IMR-90 (cell line): ENCODE data around the gene PLEKHO2. TPM values are rescaled to one million over a fixed set of nuclear protein-coding genes. Genes with fewer than 3 reads are reported as not detected.

Experiments
- ATAC-seq: fragments of 200-7000 bp; cut with Tn5 transposase; 2 replicates; pipeline ENCODE4 v1.9.1; 2020; ENCODE audit warnings: low read depth, mild to moderate bottlenecking, moderate library complexity
- BruUV-seq: library from RNA; stranded (reverse); fragments of 400-500 nt; replicated peaks from 2 replicates; lab custom pipeline; 2021; lab: Mats Ljungman, UMichigan
- CTCF ChIA-PET: fragments of 300-600 bp; formaldehyde crosslinking; extraction: SDS; loops from one replicate; lab custom pipeline; 2021; ENCODE audit warnings: antibody characterized with exemption; lab: Yijun Ruan, JAX
- POLR2A ChIA-PET: fragments of 300-600 bp; sonication (Branson Sonifier 250); formaldehyde crosslinking; loops from one replicate; lab custom pipeline; 2022; ENCODE audit warnings: antibody characterized with exemption; ENCODE audit not compliant: unreplicated experiment; lab: Charles Lee
- DNase-seq: peaks from one replicate; pipeline ENCODE4 v3.0.0; 2013
- H2AFZ ChIP-seq: replicated peaks from 2 replicates; pipeline ENCODE3; 2013; ENCODE audit warnings: low read length, mild to moderate bottlenecking; ENCODE audit not compliant: poor library complexity
- H2AK5ac ChIP-seq: 2 replicates; pipeline ENCODE4 v1.6.1; 2013; ENCODE audit warnings: low read depth, low read length, inconsistent platforms
- H2AK9ac ChIP-seq: replicated peaks from 2 replicates; pipeline ENCODE3; 2013; ENCODE audit warnings: mild to moderate bottlenecking, low read depth, low read length, moderate library complexity; ENCODE audit not compliant: poor library complexity
- H2BK120ac ChIP-seq: 2 replicates; pipeline ENCODE4 v1.6.1; 2013; ENCODE audit warnings: low read depth, low read length, inconsistent platforms
- H2BK15ac ChIP-seq: 3 replicates; pipeline ENCODE4 v1.6.1; 2013; ENCODE audit warnings: low read depth, low read length, inconsistent platforms
- H2BK20ac ChIP-seq: 2 replicates; pipeline ENCODE4 v1.6.1; 2013; ENCODE audit warnings: low read depth, mild to moderate bottlenecking, inconsistent platforms, low read length, moderate library complexity
- H2BK5ac ChIP-seq: 2 replicates; pipeline ENCODE4 v1.6.1; 2013; ENCODE audit warnings: mild to moderate bottlenecking, low read depth, low read length, inconsistent platforms; ENCODE audit not compliant: poor library complexity, severe bottlenecking
- H3K14ac ChIP-seq: replicated peaks from 2 replicates; pipeline ENCODE4 v1.6.1; 2013; ENCODE audit warnings: low read depth, low read length, inconsistent platforms
- H3K18ac ChIP-seq: 2 replicates; pipeline ENCODE4 v1.6.1; 2013; ENCODE audit warnings: low read depth, low read length, control low read depth
- H3K23ac ChIP-seq: 2 replicates; pipeline ENCODE4 v1.6.1; 2013; ENCODE audit warnings: low read depth, low read length, inconsistent platforms
- H3K27ac ChIP-seq: 2 replicates; pipeline ENCODE4 v1.5.1; 2013; ENCODE audit warnings: mild to moderate bottlenecking, control low read depth, low read length; ENCODE audit not compliant: insufficient read depth
- H3K27me3 ChIP-seq: 2 replicates; pipeline ENCODE4 v1.6.1; 2013; ENCODE audit warnings: low read length; ENCODE audit not compliant: control insufficient read depth, insufficient read depth
- H3K36me3 ChIP-seq: 2 replicates; pipeline ENCODE4 v1.6.1; 2013; ENCODE audit warnings: low read length, mixed read lengths; ENCODE audit not compliant: control insufficient read depth, insufficient read depth
- H3K4ac ChIP-seq: 2 replicates; pipeline ENCODE4 v1.6.1; 2013; ENCODE audit warnings: low read depth, low read length, inconsistent platforms
- H3K4me1 ChIP-seq: 2 replicates; pipeline ENCODE4 v1.6.1; 2013; ENCODE audit warnings: low read length, mixed read lengths; ENCODE audit not compliant: control insufficient read depth, insufficient read depth
- H3K4me2 ChIP-seq: 2 replicates; pipeline ENCODE4 v1.6.1; 2013; ENCODE audit warnings: low read depth, mild to moderate bottlenecking, control low read depth, low read length, moderate library complexity
- H3K4me3 ChIP-seq: 2 replicates; pipeline ENCODE4 v1.5.1; 2013; ENCODE audit warnings: low read depth, mild to moderate bottlenecking, control low read depth, low read length, moderate library complexity; ENCODE audit not compliant: insufficient read depth
- H3K56ac ChIP-seq: 2 replicates; pipeline ENCODE4 v1.6.1; 2013; ENCODE audit warnings: low read length, inconsistent platforms; ENCODE audit not compliant: insufficient read depth; ENCODE audit errors: extremely low read depth
- H3K79me1 ChIP-seq, 2 experiments: 2 replicates each; pipeline ENCODE4 v1.6.1; 2013; ENCODE audit warnings: low read length in 2 of 2, inconsistent platforms in 1 of 2, low read depth in 1 of 2
- H3K9ac ChIP-seq: 2 replicates; pipeline ENCODE4 v1.6.1; 2013; ENCODE audit warnings: low read depth, low read length, control low read depth
- H3K9me1 ChIP-seq: 2 replicates; pipeline ENCODE4 v1.6.1; 2013; ENCODE audit warnings: low read length, inconsistent platforms; ENCODE audit not compliant: insufficient read depth
- H3K9me3 ChIP-seq: 2 replicates; pipeline ENCODE4 v1.6.1; 2013; ENCODE audit warnings: low read length; ENCODE audit not compliant: control insufficient read depth, insufficient read depth
- H4K20me1 ChIP-seq: 2 replicates; pipeline ENCODE4 v1.6.1; 2013; ENCODE audit warnings: low read length, inconsistent platforms; ENCODE audit not compliant: insufficient read depth
- H4K5ac ChIP-seq: 2 replicates; pipeline ENCODE4 v1.6.1; 2013; ENCODE audit warnings: mild to moderate bottlenecking, low read depth, low read length, control low read depth
- H4K8ac ChIP-seq, 2 experiments: 2 replicates each; pipeline ENCODE4 v1.6.1; 2013; ENCODE audit warnings: low read depth in 2 of 2, low read length in 2 of 2, control low read depth in 1 of 2, inconsistent platforms in 1 of 2
- H4K91ac ChIP-seq: 2 replicates; pipeline ENCODE4 v1.6.1; 2013; ENCODE audit warnings: low read depth, low read length, inconsistent platforms; ENCODE audit not compliant: insufficient read depth
- CEBPB ChIP-seq: IDR thresholded peaks from 2 replicates; pipeline ENCODE4 v1.6.1; 2012; ENCODE audit warnings: low read depth, low read length, improper control_type of control experiment
- CHD1 ChIP-seq: IDR thresholded peaks from 2 replicates; pipeline ENCODE4 v1.6.1; 2012; ENCODE audit warnings: low read depth, low read length, improper control_type of control experiment
- MAFK ChIP-seq: IDR thresholded peaks from 2 replicates; pipeline ENCODE4 v1.6.1; 2012; ENCODE audit warnings: low read depth, low read length, improper control_type of control experiment
- POLR2A ChIP-seq: IDR thresholded peaks from 2 replicates; pipeline ENCODE4 v1.6.1; 2012; ENCODE audit warnings: mild to moderate bottlenecking, low read depth, low read length
- RAD21 ChIP-seq: IDR thresholded peaks from 2 replicates; pipeline ENCODE4 v1.6.1; 2012; ENCODE audit warnings: low read length, improper control_type of control experiment
- WGBS, 2 experiments: methylation state at CpG; one replicate each; pipeline versions ENCODE4 v1.1.5 to v1.1.7; 2013; ENCODE audit warnings: missing lambda C conversion rate in 2 of 2; ENCODE audit not compliant: insufficient read length in 1 of 2; ENCODE audit errors: extremely low coverage in 2 of 2; 5-methylcytosine and 5-hydroxymethylcytosine counted together
- dilution Hi-C: fragments of 300-500 bp; cut with HindIII; formaldehyde crosslinking; loops from one replicate; pipeline ENCODE4 v1.14.3; 2018; ENCODE audit warnings: low sequenced_read_pairs; ENCODE audit not compliant: unreplicated experiment
- in situ Hi-C: fragments of 300-500 bp; cut with MboI; formaldehyde crosslinking; loops from 3 replicates; pipeline ENCODE4 v1.14.3; 2019; ENCODE audit warnings: low sequenced_read_pairs, inconsistent platforms, mixed read lengths
- intact Hi-C: fragments of 100-400 bp; cut with micrococcal nuclease; formaldehyde crosslinking; loops from 2 replicates; pipeline ENCODE4 v1.10.0; 2022
- polyA plus RNA-seq, 3 experiments: library from polyadenylated mRNA; depleted of rRNA; stranded (reverse); fragments of >200 nt; gene quantifications; 2 replicates each; pipeline ENCODE4 v1.2.3, GENCODE V29; 2012; ENCODE audit warnings: low replicate concordance in 1 of 3
- total RNA-seq: library from RNA; depleted of rRNA; stranded (reverse); fragments of >200 nt; gene quantifications from 2 replicates; pipeline ENCODE4 v1.2.3, GENCODE V29; 2012

Gene PLEKHO2
- total and polyA plus RNA-seq, 2 of the 4 experiments (the other 2 are of a cell fraction), result 19.0 to 22.5 TPM

- Histone ChIP-seq H3K4ac (peak overlapping the region; percentile 97), H2AFZ (peak overlapping the region; percentile 85), H2AK9ac (peak overlapping the region; percentile 81), H4K20me1 (no peaks in the 10 kb centered on the region), H2BK5ac (peak overlapping the region; percentile 93), H3K27ac (peak overlapping the region; percentile 9), H3K9me1 (peaks cover 42% of the 10 kb centered on the region), H3K9me3 (no peaks in the 10 kb centered on the region), H3K4me2 (peak overlapping the region; percentile 70), H3K79me1 (peaks cover 0 to 26% of the 10 kb centered on the region in 2 experiments; a peak in 2 of 4 replicates), H2AK5ac (peak overlapping the region; percentile 82), H3K9ac (peak overlapping the region; percentile 6), H4K8ac (peak overlapping the region; percentile 88), H3K27me3 (no peaks in the 10 kb centered on the region), H2BK120ac (peak overlapping the region; percentile 92), H4K5ac (peak overlapping the region; percentile 58), H3K4me3 (no peak overlapping the region; the same call in 1 of the 2 replicates), H3K18ac (peak overlapping the region; percentile 11), H3K23ac (peak overlapping the region; percentile 87), H3K36me3 (no peaks in the 10 kb centered on the region), H3K4me1 (peaks cover 43% of the 10 kb centered on the region), H3K56ac (peak overlapping the region; percentile 42; the same call in 1 of the 2 replicates), H3K14ac (peak overlapping the region; percentile 90), H4K91ac (peak overlapping the region; percentile 77), H2BK20ac (peak overlapping the region; percentile 78), H2BK15ac (peak overlapping the region; percentile 68; the same call in 2 of the 3 replicates)
- DNase-seq (peak; percentile 65), ATAC-seq (peak; percentile 15; the same call in 1 of the 2 replicates)
- ChIA-PET POLR2A (no interaction called here), CTCF (no interaction called here)
- 0% methylated on average over 1 of the region's 6 CpGs; no CpG with 5 or more reads in 1 of the 2 experiments for WGBS, 2 experiments
- in situ Hi-C loops (no loop called here), dilution Hi-C loops (no loop called here), intact Hi-C loops (no loop called here)
- no TSS peak for BruUV-seq
- TF ChIP-seq MAFK, result no peak
- TF ChIP-seq CEBPB, result peak; percentile 13; the same call in 1 of the 2 replicates
- no peak for TF ChIP-seq POLR2A
- TF ChIP-seq RAD21, result no peak
- no peak for TF ChIP-seq CHD1
Measured at GRCh38 chr15:64895285-64896065, 53.8 kb downstream of the PLEKHO2 start.
